Activated CD4-positive, alpha-beta T cell treated with anti-CD3 and anti-CD28 coated beads, Interleukin-2, amount 50 U/mL, for 48 hours (primary cell): Measurements from ENCODE around the gene ELF1.
"Not testable (repeated sequence)": the region's sequence is repeated elsewhere in the genome, so short reads cannot be mapped to it uniquely, and the experiment has no call there.

ENCODE experiments used
- DNase-seq, 2 experiments: peaks; one replicate each; pipeline ENCODE4 v3.0.0-alpha.2; 2020

The ELF1 gene

DNA sequence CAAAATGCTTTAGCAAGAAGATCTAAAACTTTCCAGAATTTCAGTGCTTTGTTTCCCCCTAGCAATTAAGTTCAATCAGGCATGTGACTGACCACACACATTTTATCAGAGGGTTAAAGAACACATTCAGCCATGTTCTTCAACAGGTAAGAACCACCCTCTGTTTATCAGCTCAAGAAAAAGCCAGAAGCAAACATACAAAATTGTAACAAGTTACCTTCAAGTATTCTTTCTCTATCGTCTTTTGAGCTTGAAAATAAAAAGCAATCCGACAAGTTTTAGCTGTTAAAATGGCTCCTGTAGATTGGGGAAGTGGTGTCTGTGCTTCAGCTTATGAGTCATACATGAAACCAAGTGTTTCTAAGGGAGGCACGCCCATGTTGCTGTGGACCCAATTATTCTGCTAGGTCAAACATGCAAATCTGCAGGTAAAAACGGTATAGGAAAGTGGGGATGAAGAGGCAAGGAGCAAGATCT, at the start of gene ELF1:
Gene ELF1, minus strand, starts transcription at position 306 of the 477 bp plus-strand sequence. CDS start 37,262 bp downstream, outside the sequence.
- DNase-seq = peak; percentile 24 to 52

GRCh38 chr13:41065078-41065477, 46.0 kb upstream of the ELF1 start:
- DNase-seq = no peak

GRCh38 chr13:41064493-41064892, 45.4 kb upstream of the ELF1 start:
- DNase-seq = no peak

GRCh38 chr13:41061914-41062837, 43.1 kb upstream of the ELF1 start:
- DNase-seq = no peak

- peak; percentile 91 to 93 for DNase-seq
Measured at GRCh38 chr13:41061075-41061913, 42.2 kb upstream of the ELF1 start, which contains the start of gene WBP4. WBP4 (plus strand) TSS chr13:41061509; CDS start chr13:41061674, 165 bp downstream.

GRCh38 chr13:41060724-41061074, 41.6 kb upstream of the ELF1 start:
- peak; percentile 87 to 88 for DNase-seq

GRCh38 chr13:41060082-41060723, 41.1 kb upstream of the ELF1 start:
- peak; percentile 79 to 85 for DNase-seq

- DNase-seq = no peak
Measured at GRCh38 chr13:41059456-41060081, 40.5 kb upstream of the ELF1 start.

DNA sequence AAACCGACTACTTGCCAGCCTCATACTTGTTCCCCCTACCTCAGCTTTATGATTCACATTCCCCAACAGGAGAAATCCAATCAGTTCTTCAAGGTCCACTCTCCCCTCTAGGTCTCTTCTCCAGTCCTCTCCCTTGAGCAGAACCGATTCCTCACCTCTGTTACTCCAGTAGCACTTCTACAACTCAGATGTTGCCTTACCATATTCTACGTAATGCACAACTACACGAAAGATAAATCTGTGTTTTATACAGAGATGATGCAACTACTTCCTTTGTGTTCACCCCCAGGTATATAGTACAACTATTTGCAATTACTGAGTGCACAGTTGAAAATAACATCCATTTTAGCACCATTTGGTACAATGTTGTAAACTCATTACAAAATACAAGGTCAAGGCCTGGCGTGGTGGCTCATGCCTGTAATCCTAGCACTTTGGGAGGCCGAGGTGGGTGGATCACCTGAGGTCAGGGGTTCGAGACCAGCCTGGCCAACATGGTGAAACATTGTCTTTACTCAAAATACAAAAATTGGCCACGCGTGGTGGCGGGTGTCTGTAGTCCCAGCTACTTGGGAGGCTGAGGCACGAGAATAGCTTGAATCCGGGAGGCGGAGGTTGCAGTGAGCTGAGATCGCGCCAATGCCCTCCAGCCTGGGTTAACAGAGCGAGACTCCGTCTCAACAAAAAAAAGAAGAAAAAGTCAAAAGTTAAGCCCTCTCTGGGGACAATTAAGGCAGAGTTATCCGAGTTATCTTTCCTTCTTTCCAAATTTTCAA, 39.4 kb upstream of the ELF1 start:
- DNase-seq = no peak

GRCh38 chr13:41056826-41057711, 38.0 kb upstream of the ELF1 start:
- no peak for DNase-seq

GRCh38 chr13:41056194-41056593, 37.1 kb upstream of the ELF1 start:
- no peak for DNase-seq

GRCh38 chr13:41054919-41055619, 36.0 kb upstream of the ELF1 start:
- DNase-seq = no peak

GRCh38 chr13:41054212-41054877, 35.2 kb upstream of the ELF1 start:
- peak in 1 of 2 experiments; percentile 18 for DNase-seq

DNA sequence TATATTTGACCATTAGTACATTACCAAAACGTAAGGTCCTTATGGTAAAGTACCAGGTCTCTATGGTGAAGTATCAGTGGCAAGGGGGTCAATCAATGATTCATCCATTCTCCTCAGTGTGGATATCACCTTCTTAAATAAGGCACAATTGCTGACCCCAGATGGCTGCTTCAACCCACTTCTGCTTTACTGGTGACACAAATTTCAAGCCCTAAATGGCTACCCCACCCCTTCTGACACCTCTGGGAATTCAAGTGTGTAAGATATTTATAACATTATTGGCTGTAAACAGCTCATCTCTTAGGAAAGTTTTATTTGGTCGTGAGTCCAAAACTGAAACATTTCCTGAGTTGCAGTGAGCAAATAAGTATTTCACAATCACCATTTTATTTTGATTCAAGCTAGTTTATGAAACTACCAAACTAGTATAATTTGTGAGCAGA, 34.3 kb upstream of the ELF1 start:
- DNase-seq = no peak

DNA sequence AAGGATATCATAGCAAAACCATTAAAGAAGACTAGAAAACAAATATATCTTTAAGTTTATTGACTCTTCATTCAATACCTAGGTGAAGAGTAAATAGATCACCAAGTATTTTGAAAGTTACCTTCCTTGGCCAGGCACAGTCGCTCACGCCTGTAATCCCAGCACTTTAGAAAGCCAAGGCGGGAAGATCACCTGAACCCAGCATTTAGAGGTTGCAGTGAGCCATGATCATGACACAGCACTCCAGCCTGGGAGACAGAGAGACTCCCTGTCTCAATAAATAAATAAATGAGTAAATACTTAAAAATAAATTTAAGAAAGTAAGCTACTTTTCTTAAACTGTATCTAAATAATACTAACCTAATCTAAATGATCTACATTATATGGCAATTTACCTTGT, 33.3 kb upstream of the ELF1 start:
- no peak for DNase-seq

- no peak for DNase-seq
Measured at GRCh38 chr13:41049480-41050440, 30.6 kb upstream of the ELF1 start.

DNA sequence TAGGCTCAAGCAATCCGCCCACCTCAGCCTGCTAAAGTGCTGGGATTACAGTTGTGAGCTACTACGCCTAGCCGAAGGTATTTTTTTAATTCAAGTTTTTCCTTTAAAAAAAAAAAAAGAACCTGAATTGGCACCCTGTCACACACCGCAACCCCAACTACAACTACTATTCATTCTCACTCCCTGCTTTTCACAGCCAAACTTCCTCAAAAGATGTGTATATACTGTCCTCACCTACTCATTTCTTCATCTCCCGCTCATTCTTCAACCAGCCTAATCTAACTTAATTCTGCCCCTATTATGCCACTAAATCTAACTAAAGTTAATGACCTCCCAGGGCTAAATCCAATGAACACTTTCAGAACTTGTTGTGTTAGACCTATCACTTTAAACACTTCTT, 29.5 kb upstream of the ELF1 start:
- DNase-seq = no peak

DNA sequence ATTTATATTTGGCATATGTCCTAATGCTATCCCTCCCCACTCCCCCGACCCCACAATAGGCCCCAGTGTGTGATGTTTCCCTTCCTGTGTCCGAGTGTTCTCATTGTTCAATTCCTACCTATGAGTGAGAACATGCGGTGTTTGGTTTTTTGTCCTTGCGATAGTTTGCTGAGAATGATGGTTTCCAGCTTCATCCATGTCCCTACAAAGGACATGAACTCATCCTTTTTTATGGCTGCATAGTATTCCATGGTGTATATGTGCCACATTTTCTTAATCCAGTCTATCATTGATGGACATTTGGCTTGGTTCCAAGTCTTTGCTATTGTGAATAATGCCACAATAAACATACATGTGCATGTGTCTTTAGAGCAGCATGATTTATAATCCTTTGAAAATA, 23.3 kb upstream of the ELF1 start:
- DNase-seq = not testable (repeated sequence)
